Measurements from ENCODE around the gene ANXA2R. TPM values are rescaled to one million over a fixed set of nuclear protein-coding genes. Genes with fewer than 3 reads are reported as not detected.
"Not testable (repeated sequence)": the region's sequence is repeated elsewhere in the genome, so short reads cannot be mapped to it uniquely, and the experiment has no call there.

ANXA2R gene
- total RNA-seq, 1 experiment from 2014 or later, result 1.4 TPM

GRCh38 chr5:43034591-43034968, 5.5 kb downstream of the ANXA2R start:
- peak; percentile 57 for DNase-seq (ENCODE audit: low read depth)

GRCh38 chr5:43033841-43034590, 6.1 kb downstream of the ANXA2R start:
- no peak for DNase-seq (ENCODE audit: low read depth)

GRCh38 chr5:43027054-43027785, 12.9 kb downstream of the ANXA2R start:
- no peak for DNase-seq (ENCODE audit: low read depth)

- DNase-seq (ENCODE audit: low read depth), result not testable (repeated sequence)
Measured at GRCh38 chr5:43025184-43025950, 14.8 kb downstream of the ANXA2R start.

- no peak for DNase-seq (ENCODE audit: low read depth)
Measured at GRCh38 chr5:43024217-43024616, 15.9 kb downstream of the ANXA2R start.

- no peak for DNase-seq (ENCODE audit: low read depth)
Measured at GRCh38 chr5:43021151-43021550, 19.0 kb downstream of the ANXA2R start.

- peak; percentile 64 for DNase-seq (ENCODE audit: low read depth)
Measured at GRCh38 chr5:43020399-43020746, 19.7 kb downstream of the ANXA2R start.

- DNase-seq (ENCODE audit: low read depth), result peak; percentile 96
Measured at GRCh38 chr5:43019614-43020398, 20.3 kb downstream of the ANXA2R start.

- DNase-seq (ENCODE audit: low read depth), result no peak
Measured at GRCh38 chr5:43019291-43019613, 20.9 kb downstream of the ANXA2R start.

- DNase-seq (ENCODE audit: low read depth), result peak; percentile 58
Measured at GRCh38 chr5:43017428-43017815, 22.7 kb downstream of the ANXA2R start.

- peak; percentile 24 for DNase-seq (ENCODE audit: low read depth)
Measured at GRCh38 chr5:43016217-43016779, 23.8 kb downstream of the ANXA2R start.

- no peak for DNase-seq (ENCODE audit: low read depth)
Measured at GRCh38 chr5:43014522-43014921, 25.6 kb downstream of the ANXA2R start.

- DNase-seq (ENCODE audit: low read depth), result no peak
Measured at GRCh38 chr5:43010935-43011315, 29.2 kb downstream of the ANXA2R start.

- peak; percentile 93 for DNase-seq (ENCODE audit: low read depth)
Measured at GRCh38 chr5:43008363-43009153, 31.6 kb downstream of the ANXA2R start.

GRCh38 chr5:43007911-43008362, 32.2 kb downstream of the ANXA2R start:
- DNase-seq (ENCODE audit: low read depth), result peak; percentile 88

GRCh38 chr5:43007246-43007910, 32.7 kb downstream of the ANXA2R start:
- DNase-seq (ENCODE audit: low read depth), result peak; percentile 90

- DNase-seq (ENCODE audit: low read depth), result peak; percentile 56
Measured at GRCh38 chr5:43006424-43007202, 33.5 kb downstream of the ANXA2R start.

- no peak for DNase-seq (ENCODE audit: low read depth)
Measured at GRCh38 chr5:43005031-43005430, 35.1 kb downstream of the ANXA2R start.

GRCh38 chr5:43001748-43002147, 38.4 kb downstream of the ANXA2R start:
- no peak for DNase-seq (ENCODE audit: low read depth)
